GM18520 (cell line): Measurements from ENCODE around the gene DNAH8.

Experiments used
- ATAC-seq: cut with Tn5 transposase; IDR thresholded peaks from one replicate; pipeline ENCODE4 v1.9.1; 2021; ENCODE audit not compliant: unreplicated experiment

DNAH8 gene

GRCh38 chr6:38749473-38749872, 34.4 kb downstream of the DNAH8 start:
- ATAC-seq: no peak

DNA sequence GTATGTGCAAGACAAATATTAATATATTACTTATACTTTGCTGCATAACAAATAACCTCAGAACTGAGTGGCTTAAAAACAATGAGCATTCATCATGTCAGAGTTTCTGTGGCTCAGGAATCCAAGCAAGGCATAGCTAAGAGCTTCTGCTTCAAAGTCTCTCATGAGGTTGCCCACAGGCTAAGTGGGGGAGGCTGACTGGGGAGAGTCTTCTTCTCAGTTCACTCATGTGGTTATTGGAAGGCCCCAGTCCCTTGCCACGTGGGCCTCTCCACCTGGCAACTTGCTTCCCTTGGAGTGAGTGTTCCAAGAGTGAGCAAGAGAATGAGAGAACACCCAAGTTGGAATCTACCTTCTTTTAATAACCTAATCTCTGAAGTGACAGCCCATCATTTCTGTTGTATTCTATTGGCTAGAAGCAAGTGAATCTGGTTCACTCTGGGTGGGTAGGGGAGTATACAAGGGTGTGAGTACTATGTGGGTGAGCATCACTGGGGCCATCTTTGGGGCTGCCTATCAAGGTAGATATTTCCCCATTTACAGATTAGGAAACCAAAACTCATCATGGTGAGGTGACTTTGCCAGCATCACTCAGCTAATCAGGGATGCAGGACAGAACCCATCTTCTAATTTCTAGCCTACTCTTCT, 36.0 kb downstream of the DNAH8 start:
- no peak for ATAC-seq

DNA sequence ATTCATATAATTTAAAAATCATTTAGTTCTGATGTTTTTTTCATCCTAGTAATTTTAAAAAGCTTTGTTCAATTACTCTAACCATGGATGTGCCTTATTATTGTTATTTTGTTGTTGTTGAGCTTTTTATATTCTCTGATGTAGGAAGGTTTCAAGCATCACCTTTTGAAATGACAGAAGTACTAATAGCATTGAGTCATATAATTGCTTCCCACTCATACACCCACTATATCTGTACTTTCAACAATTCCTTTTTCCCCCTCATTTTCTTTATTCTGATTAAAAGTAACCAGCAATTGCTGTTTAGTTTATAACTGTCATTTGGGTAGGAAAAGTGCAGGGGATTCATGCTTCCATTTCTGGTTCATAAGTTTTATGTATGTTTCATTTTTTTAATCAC, 38.6 kb downstream of the DNAH8 start:
- ATAC-seq: no peak

DNA sequence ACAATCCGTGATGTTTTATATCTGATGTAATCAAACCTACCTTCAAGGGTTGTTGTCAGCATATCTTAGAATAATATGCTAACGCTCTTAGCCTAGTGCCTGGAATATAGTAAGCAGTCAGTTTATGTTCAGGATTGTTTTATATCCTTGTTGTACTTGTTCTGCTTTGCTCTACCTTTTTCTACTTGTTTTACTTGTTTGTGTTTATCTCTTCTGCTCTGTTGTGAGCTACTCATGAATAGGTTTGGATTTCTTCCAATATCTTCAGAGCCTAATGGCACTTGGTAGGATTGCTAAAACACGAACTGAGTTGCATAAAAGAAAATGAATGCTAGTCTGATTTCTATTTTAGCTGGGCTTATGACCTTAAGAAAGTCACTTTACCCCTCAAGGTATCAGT, 40.1 kb downstream of the DNAH8 start:
- ATAC-seq: no peak

DNA sequence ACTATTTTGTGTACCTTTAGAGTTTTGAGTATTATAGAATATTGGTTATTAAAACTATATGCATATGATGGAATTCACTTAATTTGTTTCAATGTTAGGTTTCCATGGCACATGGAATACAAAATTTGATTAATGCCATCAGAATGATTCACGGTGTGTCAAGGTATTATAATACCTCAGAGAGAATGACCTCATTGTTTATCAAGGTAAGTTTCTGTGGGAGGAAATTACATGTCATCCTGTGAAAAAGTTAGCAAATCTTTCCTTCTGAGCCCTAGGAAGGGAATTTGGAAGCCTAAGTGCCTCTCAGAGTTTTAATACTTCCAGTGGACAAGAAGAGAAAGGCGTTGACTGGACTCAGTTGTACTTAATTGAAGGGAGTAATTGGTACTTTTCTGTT, 40.8 kb downstream of the DNAH8 start:
- no peak for ATAC-seq

DNA sequence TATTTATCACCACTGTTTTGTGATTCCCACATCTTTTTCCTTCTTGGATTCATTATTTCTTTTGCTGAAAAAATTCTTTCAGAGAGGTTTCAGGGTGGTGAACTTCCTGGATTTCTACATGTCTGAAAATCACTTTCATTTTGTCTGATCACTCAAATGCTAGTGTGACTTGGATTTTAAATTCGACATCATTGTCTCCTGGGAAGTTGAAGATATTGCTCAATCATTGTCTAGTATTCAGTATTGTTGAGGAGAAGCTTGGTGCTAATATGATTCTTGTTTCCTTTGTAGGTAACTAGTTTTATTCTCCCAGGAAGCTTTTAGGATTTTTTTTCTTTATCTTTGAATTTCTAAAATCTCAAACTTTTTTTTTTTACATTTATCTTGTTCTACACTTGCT, 45.0 kb downstream of the DNAH8 start:
- ATAC-seq: no peak

DNA sequence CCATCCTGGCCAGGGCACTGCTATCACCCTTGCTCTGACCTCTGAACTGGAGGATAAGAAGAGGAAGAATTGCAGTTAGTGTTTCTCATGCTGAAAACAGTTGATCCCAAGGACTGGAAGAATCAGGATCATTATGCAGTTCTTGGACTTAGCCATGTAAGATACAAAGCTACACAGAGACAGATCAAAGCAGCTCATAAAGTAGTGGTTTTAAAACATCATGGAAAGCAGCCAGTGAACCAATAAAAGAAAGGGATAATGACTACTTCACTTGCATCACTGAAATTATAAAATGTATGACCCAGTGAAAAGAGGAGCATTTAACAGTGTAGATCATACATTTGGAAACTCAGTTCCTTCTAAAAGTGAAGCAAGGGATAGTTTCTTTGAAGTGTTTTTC, 47.7 kb downstream of the DNAH8 start:
- no peak for ATAC-seq

- no peak for ATAC-seq
Observed at GRCh38 chr6:38767560-38767959, 52.4 kb downstream of the DNAH8 start.

DNA sequence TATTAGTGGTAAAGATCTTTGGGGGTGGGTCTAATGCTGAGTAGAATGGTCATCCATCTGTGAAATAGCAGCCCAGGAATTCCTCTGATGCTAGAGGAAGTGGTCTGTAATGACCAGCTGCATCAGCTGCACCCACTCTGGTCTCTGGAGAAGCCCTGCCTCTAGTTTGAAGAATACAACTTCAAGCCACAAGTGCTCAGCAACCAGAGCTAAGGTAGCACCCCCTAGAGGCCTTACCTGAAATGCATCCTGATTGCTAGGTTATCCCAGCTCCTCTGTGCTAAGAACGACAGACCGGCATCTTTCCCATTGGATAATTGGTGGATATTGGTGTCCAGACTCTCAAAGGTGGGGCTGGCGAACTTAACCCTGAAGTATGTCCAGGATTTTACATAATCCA, 58.2 kb downstream of the DNAH8 start:
- no peak for ATAC-seq

- ATAC-seq: no peak
Observed at GRCh38 chr6:38774929-38775707, 60.0 kb downstream of the DNAH8 start.

- ATAC-seq: peak; percentile 51
Observed at GRCh38 chr6:38775870-38776269, 60.8 kb downstream of the DNAH8 start.

GRCh38 chr6:38776515-38776914, 61.4 kb downstream of the DNAH8 start:
- no peak for ATAC-seq

- ATAC-seq: no peak
Observed at GRCh38 chr6:38779310-38780062, 64.4 kb downstream of the DNAH8 start.

DNA sequence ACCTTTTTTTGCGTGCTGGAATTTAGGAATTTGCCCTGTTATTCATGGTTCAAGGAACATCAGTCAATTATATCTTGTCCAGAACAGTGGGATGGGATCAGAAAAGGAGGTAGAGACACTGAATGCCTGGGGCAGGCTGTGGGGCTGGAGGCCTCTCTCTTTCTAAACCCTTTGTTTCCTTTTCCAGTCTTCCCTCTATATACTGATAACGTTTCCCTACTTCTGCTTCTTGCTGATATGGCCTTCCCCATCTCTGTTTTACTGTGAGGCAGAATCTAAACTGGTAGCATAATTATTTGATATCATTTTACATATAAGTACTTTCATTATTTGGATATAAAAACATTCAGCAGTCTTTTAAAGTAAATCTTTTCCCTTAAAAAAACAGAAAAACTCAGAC, 67.5 kb downstream of the DNAH8 start:
- no peak for ATAC-seq

DNA sequence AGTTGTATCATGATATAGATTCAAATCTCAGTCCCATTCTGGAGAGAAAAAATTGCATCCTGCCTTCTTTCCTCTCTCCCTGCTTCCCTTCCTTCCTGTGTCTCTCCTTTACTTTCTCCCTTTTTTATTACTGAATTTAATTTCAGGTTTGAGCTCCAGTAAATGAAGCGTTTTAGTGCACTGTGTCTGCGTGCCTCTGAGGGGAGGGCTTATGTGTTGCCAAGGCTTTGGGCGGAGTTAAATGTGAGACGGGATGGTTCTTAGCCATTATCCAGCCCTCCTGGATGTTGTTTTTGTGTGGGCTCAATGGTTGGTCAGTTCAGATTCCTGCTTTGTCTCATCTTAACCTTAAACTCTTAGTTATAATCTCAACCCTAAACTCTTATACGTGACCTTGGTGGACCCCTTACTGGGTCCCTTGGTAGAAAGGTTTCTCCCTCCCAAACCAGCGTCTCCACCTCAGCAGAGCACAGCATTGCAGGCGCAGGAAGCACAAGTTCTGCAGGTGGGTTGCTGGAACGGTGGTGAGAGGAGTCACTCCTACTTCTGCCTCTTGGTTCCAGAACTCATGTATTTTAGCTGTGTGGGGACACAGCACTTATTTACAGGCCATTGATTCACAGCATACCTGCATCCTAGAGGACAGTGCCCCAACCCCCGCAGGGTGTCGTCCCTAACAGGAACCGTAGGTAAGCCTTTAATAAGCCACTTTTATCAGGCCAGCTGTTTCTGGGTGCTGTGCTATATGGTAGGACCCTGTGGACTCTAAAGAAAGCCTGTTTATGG, 68.5 kb downstream of the DNAH8 start:
- no peak for ATAC-seq

- no peak for ATAC-seq
Observed at GRCh38 chr6:38784506-38785235, 69.6 kb downstream of the DNAH8 start.

- no peak for ATAC-seq
Observed at GRCh38 chr6:38786486-38786885, 71.4 kb downstream of the DNAH8 start.

- ATAC-seq: no peak
Observed at GRCh38 chr6:38789256-38789655, 74.1 kb downstream of the DNAH8 start.

DNA sequence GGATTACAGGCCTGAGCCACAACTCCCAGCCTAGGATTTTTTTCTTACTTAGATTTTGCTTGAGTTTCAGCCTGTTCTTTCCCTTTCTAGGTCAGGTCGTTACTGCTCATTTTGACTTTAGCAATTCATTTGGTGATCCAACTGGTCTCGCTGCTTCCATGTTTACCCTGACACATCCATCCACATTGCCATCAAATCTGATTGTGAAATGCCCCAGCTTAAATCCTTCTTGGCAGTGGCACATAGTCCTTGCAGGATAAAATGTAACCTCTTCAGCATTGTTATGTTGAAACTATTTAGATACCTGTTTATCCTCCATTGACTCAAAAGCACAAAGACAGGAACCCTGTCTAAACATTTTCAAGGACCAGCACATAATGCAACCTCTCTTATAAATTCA, 77.2 kb downstream of the DNAH8 start:
- ATAC-seq: no peak

DNA sequence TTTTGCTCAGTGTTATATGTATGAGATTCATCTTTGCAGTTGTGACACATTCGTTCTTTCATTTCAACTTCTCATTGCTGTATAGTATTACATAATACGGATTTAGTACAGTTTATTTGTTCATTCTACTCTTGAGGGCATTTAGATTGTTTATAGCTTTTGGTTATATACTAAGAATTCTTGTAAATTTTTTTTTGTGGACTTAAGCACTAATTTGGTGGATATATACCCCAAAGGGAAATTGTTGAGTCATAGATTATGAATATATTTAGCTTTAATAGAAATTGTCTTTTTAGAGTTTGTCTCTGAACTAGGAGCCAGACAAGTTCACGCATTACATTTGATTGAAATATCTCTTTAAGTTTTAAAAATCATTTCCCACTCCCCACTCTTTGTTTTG, 79.6 kb downstream of the DNAH8 start:
- no peak for ATAC-seq

- no peak for ATAC-seq
Observed at GRCh38 chr6:38796006-38796405, 80.9 kb downstream of the DNAH8 start.
